Activated CD4-positive, alpha-beta memory T cell treated with anti-CD3 and anti-CD28 coated beads for 36 hours (primary cell): ENCODE results near the gene MINDY4B. TPM values are rescaled to one million over a fixed set of nuclear protein-coding genes. Genes with fewer than 3 reads are reported as not detected.

Experiments used
- CTCF ChIA-PET: fragments of 350-600 bp; sonication (Branson Sonifier 250); formaldehyde crosslinking; loops from one replicate; lab custom pipeline; 2021; ENCODE audit warnings: antibody characterized with exemption, inconsistent platforms; lab: Charles Lee
- POLR2A ChIA-PET: fragments of 350-600 bp; sonication (Branson Sonifier 250); formaldehyde crosslinking; loops from one replicate; lab custom pipeline; 2021; ENCODE audit warnings: antibody characterized with exemption; lab: Charles Lee
- DNase-seq: peaks from one replicate; pipeline ENCODE4 v3.0.0-alpha.2; 2020
- H3K27ac Mint-ChIP-seq: one replicate; pipeline ENCODE4 v1.8.0; 2021; ENCODE audit warnings: mixed read lengths
- H3K27me3 Mint-ChIP-seq: one replicate; pipeline ENCODE4 v1.8.0; 2021; ENCODE audit warnings: mixed read lengths
- H3K36me3 Mint-ChIP-seq: one replicate; pipeline ENCODE4 v1.8.0; 2021; ENCODE audit warnings: mixed read lengths
- H3K4me1 Mint-ChIP-seq: one replicate; pipeline ENCODE4 v1.8.0; 2021; ENCODE audit warnings: low read depth, mixed read lengths
- H3K4me3 Mint-ChIP-seq: one replicate; pipeline ENCODE4 v1.8.0; 2021; ENCODE audit warnings: mild to moderate bottlenecking, mixed read lengths
- H3K9me3 Mint-ChIP-seq: one replicate; pipeline ENCODE4 v1.8.0; 2021; ENCODE audit warnings: mixed read lengths
- intact Hi-C: fragments of 100-400 bp; cut with micrococcal nuclease; formaldehyde crosslinking; loops from one replicate; pipeline ENCODE4 v1.15.1; 2023
- total RNA-seq, 2 experiments: library from RNA; stranded (reverse); gene quantifications; one replicate each; pipeline ENCODE4 v1.2.3, GENCODE V29; 2021

Gene MINDY4B
- total RNA-seq = not detected

DNA sequence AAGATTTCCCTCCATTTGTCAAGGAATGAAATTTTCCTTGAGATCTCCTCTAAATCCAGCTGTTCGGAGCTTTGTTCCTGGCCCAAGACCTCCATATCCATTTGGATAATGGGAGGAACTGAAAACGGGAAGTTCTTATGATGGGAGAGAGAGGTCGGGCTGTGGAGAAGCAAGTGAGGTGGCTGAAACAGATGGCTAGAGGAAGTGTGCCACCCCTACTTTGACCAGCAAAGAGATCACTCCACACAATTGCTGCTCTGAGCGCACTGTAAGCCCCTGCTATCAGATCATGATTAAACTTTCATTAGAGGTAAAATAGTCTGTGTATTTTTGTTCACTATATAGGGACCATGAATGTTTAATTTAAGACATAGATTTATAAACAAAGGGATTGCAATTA is at the start of gene MINDY4B:
Gene MINDY4B, minus strand, starts transcription at position 101 of the 400 bp plus-strand sequence. Its CDS starts 0 bp downstream, at position 101.
- POLR2A ChIA-PET = no interaction called here
- Mint-ChIP-seq H3K4me3 (no peak within 1 kb of the TSS), H3K27me3 (peaks cover 8% of the 10 kb centered on the region), H3K27ac (no peak within 1 kb of the TSS), H3K36me3 (no peaks in the 10 kb centered on the region), H3K9me3 (no peaks in the 10 kb centered on the region), H3K4me1 (no peaks in the 10 kb centered on the region)
- DNase-seq = no peak
- CTCF ChIA-PET = no interaction called here
- intact Hi-C loops = no loop called here

GRCh38 chr3:150951923-150952322 is 46.7 kb upstream of the MINDY4B start:
- no peak for DNase-seq
- Mint-ChIP-seq H3K36me3 (no peaks in the 10 kb centered on the region), H3K27me3 (peaks cover 25% of the 10 kb centered on the region), H3K9me3 (no peaks in the 10 kb centered on the region), H3K4me3 (no peak overlapping the region), H3K27ac (no peak overlapping the region), H3K4me1 (no peaks in the 10 kb centered on the region)
- POLR2A ChIA-PET = no interaction called here
- CTCF ChIA-PET = no interaction called here
- intact Hi-C loops = no loop called here

DNA sequence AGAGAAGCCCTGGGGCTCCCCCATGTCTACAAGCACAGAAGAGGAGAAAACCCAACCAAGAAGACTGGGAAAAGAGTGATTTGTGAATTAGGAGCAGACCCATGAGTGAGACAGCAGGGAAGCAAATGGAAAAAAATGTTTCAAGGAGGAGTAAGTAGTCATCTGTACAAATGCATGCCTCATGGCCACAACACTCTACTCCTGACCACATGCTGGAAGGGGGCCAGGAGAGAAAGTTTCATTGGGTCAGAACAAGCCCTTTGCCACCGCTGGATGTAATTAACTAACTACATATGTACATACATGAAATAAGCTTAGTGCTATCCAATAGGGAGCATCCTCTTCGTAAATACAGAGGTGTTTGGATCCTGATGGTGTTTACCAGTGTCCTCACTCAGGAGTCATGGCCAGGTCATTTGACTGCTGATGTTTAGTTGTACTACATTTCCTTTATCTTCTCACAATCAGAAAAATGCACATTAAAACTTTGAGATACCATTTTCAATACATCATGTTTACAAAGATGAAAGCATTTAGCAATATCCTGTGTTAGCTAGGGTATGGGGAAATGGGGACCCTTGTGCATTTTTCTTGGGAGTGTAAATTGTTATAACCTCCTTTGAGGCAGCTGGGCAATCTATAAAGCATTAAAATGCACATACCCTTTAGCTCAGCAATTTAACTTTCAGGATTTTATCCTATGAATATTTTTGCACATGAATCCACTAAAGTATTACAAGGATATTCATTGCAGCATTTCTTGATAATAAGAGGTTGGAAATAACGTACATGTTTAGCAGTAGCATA is 40.2 kb upstream of the MINDY4B start:
- H3K36me3 Mint-ChIP-seq = no peaks in the 10 kb centered on the region
- POLR2A ChIA-PET = no interaction called here
- no peaks in the 10 kb centered on the region for H3K9me3 Mint-ChIP-seq
- DNase-seq = no peak
- peaks cover 33% of the 10 kb centered on the region for H3K27me3 Mint-ChIP-seq
- H3K4me3 Mint-ChIP-seq = no peak overlapping the region
- CTCF ChIA-PET = interaction anchor here (0.8 kb wide), 1 partner anchor 19 kb away, joined by 3 read pairs; no protein-coding TSS in a partner anchor
- no peak overlapping the region for H3K27ac Mint-ChIP-seq
- H3K4me1 Mint-ChIP-seq = no peaks in the 10 kb centered on the region
- intact Hi-C loops = no loop called here

DNA sequence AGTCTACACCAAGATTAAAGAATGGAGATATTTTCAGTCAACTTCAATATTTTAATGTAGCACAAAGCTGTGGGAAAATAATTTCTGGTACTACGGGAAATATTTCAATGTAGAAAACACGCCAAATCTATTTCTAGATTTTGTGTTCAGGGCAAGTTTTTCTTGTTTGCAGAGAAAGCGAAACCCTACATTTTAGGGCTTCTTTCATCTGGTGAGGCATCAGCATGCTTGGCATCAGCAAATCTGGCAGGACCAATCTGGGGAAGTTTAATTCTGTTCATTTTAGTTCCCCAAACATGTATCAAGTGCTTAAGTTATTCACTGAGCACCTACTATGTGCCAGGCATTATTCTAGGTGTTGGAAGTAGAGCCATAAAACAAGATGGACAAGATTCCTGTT is 37.0 kb upstream of the MINDY4B start:
- H3K27ac Mint-ChIP-seq = no peak overlapping the region

GRCh38 chr3:150936693-150937092 is 31.5 kb upstream of the MINDY4B start:
- Mint-ChIP-seq H3K36me3 (no peaks in the 10 kb centered on the region), H3K4me3 (no peak overlapping the region), H3K27me3 (peaks cover 19% of the 10 kb centered on the region), H3K9me3 (no peaks in the 10 kb centered on the region), H3K4me1 (no peaks in the 10 kb centered on the region), H3K27ac (no peak overlapping the region)
- intact Hi-C loops = no loop called here
- ChIA-PET CTCF (no interaction called here), POLR2A (no interaction called here)
- DNase-seq = no peak

More for the DNA sequence above, 37.0 kb upstream of the MINDY4B start:
- Mint-ChIP-seq H3K36me3 (no peaks in the 10 kb centered on the region), H3K9me3 (no peaks in the 10 kb centered on the region), H3K4me1 (no peaks in the 10 kb centered on the region), H3K4me3 (no peak overlapping the region), H3K27me3 (peaks cover 25% of the 10 kb centered on the region)
- intact Hi-C loops = no loop called here
- ChIA-PET POLR2A (no interaction called here), CTCF (no interaction called here)
- no peak for DNase-seq

DNA sequence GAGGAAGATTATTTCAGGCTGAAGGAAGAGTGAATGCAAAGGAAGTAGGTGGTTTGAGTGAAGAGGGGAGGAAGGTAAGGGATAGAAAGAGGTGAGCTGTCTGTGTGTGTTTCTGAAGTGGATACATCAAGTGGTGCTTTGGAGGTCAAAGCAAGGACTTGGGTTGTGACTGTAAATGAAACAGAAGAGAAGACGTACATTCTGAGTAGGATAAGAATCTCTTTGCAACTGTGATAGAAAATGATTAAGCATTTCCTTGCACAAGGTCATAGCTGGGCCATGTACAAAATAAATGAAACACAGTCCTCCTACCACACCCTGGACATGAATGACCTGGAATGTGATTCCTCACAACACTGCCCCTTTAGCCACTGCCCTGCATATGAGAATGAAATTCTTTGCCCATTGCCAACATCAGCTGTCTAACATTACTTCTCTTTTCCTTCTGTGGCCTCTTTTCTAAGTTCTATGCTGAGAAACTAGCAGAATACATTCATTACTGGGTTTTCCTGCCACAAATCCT is 28.3 kb upstream of the MINDY4B start:
- no peaks in the 10 kb centered on the region for H3K9me3 Mint-ChIP-seq
- no peak for DNase-seq
- no peak overlapping the region for H3K4me3 Mint-ChIP-seq
- H3K27me3 Mint-ChIP-seq = peaks cover 23% of the 10 kb centered on the region
- no peak overlapping the region for H3K27ac Mint-ChIP-seq
- ChIA-PET POLR2A (no interaction called here), CTCF (interaction anchor here (1.2 kb wide), 1 partner anchor 295 kb away, joined by 3 read pairs; no protein-coding TSS in a partner anchor)
- H3K4me1 Mint-ChIP-seq = no peaks in the 10 kb centered on the region
- no peaks in the 10 kb centered on the region for H3K36me3 Mint-ChIP-seq
- intact Hi-C loops = no loop called here

GRCh38 chr3:150931745-150932144 is 26.5 kb upstream of the MINDY4B start:
- DNase-seq = no peak
- Mint-ChIP-seq H3K27me3 (peaks cover 22% of the 10 kb centered on the region), H3K27ac (no peak overlapping the region), H3K9me3 (no peaks in the 10 kb centered on the region), H3K36me3 (no peaks in the 10 kb centered on the region), H3K4me3 (no peak overlapping the region), H3K4me1 (no peaks in the 10 kb centered on the region)
- ChIA-PET POLR2A (no interaction called here), CTCF (interaction anchor here (1.0 kb wide), 1 partner anchor 216 kb away, joined by 4 read pairs; no protein-coding TSS in a partner anchor)
- intact Hi-C loops = no loop called here

GRCh38 chr3:150930839-150931238 is 25.6 kb upstream of the MINDY4B start:
- no peak overlapping the region for H3K27ac Mint-ChIP-seq
- DNase-seq = no peak
- ChIA-PET POLR2A (no interaction called here), CTCF (interaction anchor here (0.6 kb wide), 1 partner anchor 231 kb away, joined by 3 read pairs; no protein-coding TSS in a partner anchor)
- no peaks in the 10 kb centered on the region for H3K9me3 Mint-ChIP-seq
- peaks cover 16% of the 10 kb centered on the region for H3K27me3 Mint-ChIP-seq
- no peak overlapping the region for H3K4me3 Mint-ChIP-seq
- H3K4me1 Mint-ChIP-seq = no peaks in the 10 kb centered on the region
- H3K36me3 Mint-ChIP-seq = no peaks in the 10 kb centered on the region
- intact Hi-C loops = no loop called here

DNA sequence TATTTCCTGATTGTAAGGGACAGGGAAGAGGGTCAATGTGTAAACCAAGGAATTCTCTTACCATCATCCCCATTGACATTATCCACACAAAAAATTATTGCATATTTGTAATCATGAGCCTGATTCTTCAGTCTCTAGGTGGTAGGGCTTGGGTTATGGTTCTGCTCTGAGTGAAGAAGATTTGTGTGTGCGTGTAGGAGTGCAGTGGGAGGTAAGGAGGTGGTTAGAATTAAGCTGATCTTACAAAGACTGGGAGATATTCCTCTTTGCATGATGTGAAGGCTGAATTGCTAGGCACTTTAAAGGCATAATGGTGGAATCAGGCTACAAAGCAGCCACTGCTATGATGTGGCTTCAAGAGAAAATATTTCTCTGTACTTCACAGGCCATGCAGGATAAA is 23.0 kb upstream of the MINDY4B start:
- peaks cover 2% of the 10 kb centered on the region for H3K4me1 Mint-ChIP-seq
- intact Hi-C loops = no loop called here
- no peaks in the 10 kb centered on the region for H3K9me3 Mint-ChIP-seq
- no peak for DNase-seq
- H3K27me3 Mint-ChIP-seq = peaks cover 18% of the 10 kb centered on the region
- POLR2A ChIA-PET = interaction anchor here (0.6 kb wide), 1 partner anchor 31 kb away, joined by 3 read pairs; no protein-coding TSS in a partner anchor
- H3K27ac Mint-ChIP-seq = no peak overlapping the region
- CTCF ChIA-PET = no interaction called here
- no peak overlapping the region for H3K4me3 Mint-ChIP-seq
- H3K36me3 Mint-ChIP-seq = no peaks in the 10 kb centered on the region

DNA sequence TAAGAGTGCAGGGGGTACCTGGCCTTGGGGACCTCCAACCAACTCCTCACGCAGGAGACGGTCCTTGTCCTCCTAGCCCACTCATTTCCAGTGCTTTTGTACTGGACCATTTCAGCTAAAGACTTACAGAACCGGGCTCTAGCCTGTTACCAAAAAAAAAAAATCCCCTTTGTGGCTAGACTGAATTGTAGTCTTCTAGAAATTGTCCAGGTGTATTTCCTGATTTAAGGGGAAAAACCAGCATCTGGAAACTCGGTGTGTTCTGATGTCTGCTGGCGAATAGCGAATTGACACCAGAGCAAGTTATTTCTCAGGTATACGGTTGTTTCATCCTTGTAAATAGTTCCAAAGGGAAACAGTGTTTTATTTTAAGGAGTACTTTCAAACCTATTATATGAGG is 21.1 kb upstream of the MINDY4B start:
- ChIA-PET CTCF (interaction anchor here (0.7 to 4.2 kb wide), 10 partner anchors 9 to 218 kb away, joined by 3 to 44 read pairs (median 4); partner anchors contain the start of gene MED12L), POLR2A (no interaction called here)
- Mint-ChIP-seq H3K27ac (no peak overlapping the region), H3K36me3 (no peaks in the 10 kb centered on the region), H3K4me1 (peaks cover 2% of the 10 kb centered on the region), H3K4me3 (no peak overlapping the region), H3K9me3 (no peaks in the 10 kb centered on the region), H3K27me3 (peaks cover 13% of the 10 kb centered on the region)
- DNase-seq = no peak
- intact Hi-C loops = no loop called here

GRCh38 chr3:150925751-150926201 is 20.5 kb upstream of the MINDY4B start:
- CTCF ChIA-PET = interaction anchor here (0.7 to 4.2 kb wide), 11 partner anchors 11 to 219 kb away, joined by 3 to 44 read pairs (median 3); partner anchors contain the start of gene MED12L
- POLR2A ChIA-PET = no interaction called here
- H3K4me1 Mint-ChIP-seq = peaks cover 2% of the 10 kb centered on the region

DNA sequence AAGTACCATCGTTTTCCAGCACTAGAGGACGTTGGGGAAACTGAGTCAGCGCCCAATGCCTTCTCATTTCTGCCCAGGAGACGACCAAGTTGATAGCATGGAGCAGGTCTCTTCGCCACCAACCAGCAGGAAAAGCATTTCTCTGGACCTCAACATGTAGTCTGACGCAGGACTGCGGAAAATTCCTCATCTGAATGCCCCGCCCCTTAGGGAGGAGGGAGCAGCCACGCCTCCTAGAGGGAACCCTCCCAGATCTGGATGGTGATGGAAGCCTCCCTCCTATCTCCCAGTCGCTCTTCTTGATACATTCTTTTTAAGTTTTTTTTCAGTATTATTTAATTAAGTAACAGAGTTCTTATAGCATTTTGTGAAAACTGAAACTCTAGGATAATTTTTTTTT is 17.4 kb upstream of the MINDY4B start:
- no peak for DNase-seq
- Mint-ChIP-seq H3K4me1 (peaks cover 2% of the 10 kb centered on the region), H3K27me3 (peaks cover 20% of the 10 kb centered on the region), H3K27ac (no peak overlapping the region), H3K4me3 (no peak overlapping the region), H3K9me3 (no peaks in the 10 kb centered on the region), H3K36me3 (no peaks in the 10 kb centered on the region)
- CTCF ChIA-PET = no interaction called here
- POLR2A ChIA-PET = no interaction called here
- intact Hi-C loops = no loop called here

More at GRCh38 chr3:150925751-150926201, 20.5 kb upstream of the MINDY4B start:
- no peak overlapping the region for H3K4me3 Mint-ChIP-seq
- H3K9me3 Mint-ChIP-seq = no peaks in the 10 kb centered on the region
- H3K36me3 Mint-ChIP-seq = no peaks in the 10 kb centered on the region
- H3K27me3 Mint-ChIP-seq = peaks cover 11% of the 10 kb centered on the region
- no peak overlapping the region for H3K27ac Mint-ChIP-seq
- DNase-seq = peak; percentile 68
- intact Hi-C loops = loop anchor here (1.0 kb wide), 2 partner anchors 163 to 221 kb away; no protein-coding TSS in a partner anchor
